Activated naive CD4-positive, alpha-beta T cell treated with anti-CD3 and anti-CD28 coated beads, Interleukin-2, amount 10 ng/mL, durations not matched to agents 7 days and 5 days (primary cell): ENCODE measurements around the gene PRMT2.
A peak's percentile ranks its signal among the peaks of the same experiment; 100 is the strongest.
"Not testable (repeated sequence)": the region's sequence is repeated elsewhere in the genome, so short reads cannot be mapped to it uniquely, and the experiment has no call there.

ENCODE experiments used
- CTCF ChIA-PET: fragments of 350-600 bp; sonication (Branson Sonifier 250); formaldehyde crosslinking; loops from one replicate; lab custom pipeline; 2021; ENCODE audit warnings: antibody characterized with exemption; lab: Charles Lee
- DNase-seq: peaks from one replicate; pipeline ENCODE4 v3.0.0-alpha.2; 2020
- H3K27ac Mint-ChIP-seq: one replicate; pipeline ENCODE4 v1.8.0; 2021; ENCODE audit warnings: mild to moderate bottlenecking, moderate library complexity, mixed read lengths
- H3K27me3 Mint-ChIP-seq: one replicate; pipeline ENCODE4 v1.8.0; 2021; ENCODE audit warnings: mild to moderate bottlenecking, mixed read lengths
- H3K36me3 Mint-ChIP-seq: one replicate; pipeline ENCODE4 v1.8.0; 2021; ENCODE audit warnings: mixed read lengths
- H3K4me1 Mint-ChIP-seq: one replicate; pipeline ENCODE4 v1.8.0; 2021; ENCODE audit warnings: mixed read lengths
- H3K4me3 Mint-ChIP-seq: one replicate; pipeline ENCODE4 v1.8.0; 2021; ENCODE audit warnings: mild to moderate bottlenecking, moderate library complexity, mixed read lengths
- H3K9me3 Mint-ChIP-seq: one replicate; pipeline ENCODE4 v1.8.0; 2021; ENCODE audit warnings: mixed read lengths

Gene PRMT2

GRCh38 chr21:46624050-46624449, 11.4 kb upstream of the PRMT2 start:
- no peak for DNase-seq
- H3K27me3 Mint-ChIP-seq: no peaks in the 10 kb centered on the region
- H3K4me1 Mint-ChIP-seq: peaks cover 58% of the 10 kb centered on the region
- no peak overlapping the region for H3K27ac Mint-ChIP-seq
- peaks cover 18% of the 10 kb centered on the region for H3K36me3 Mint-ChIP-seq
- H3K9me3 Mint-ChIP-seq: peaks cover 16% of the 10 kb centered on the region
- H3K4me3 Mint-ChIP-seq: no peak overlapping the region
- CTCF ChIA-PET: no interaction called here

GRCh38 chr21:46625759-46626158, 9.7 kb upstream of the PRMT2 start:
- no peak for DNase-seq
- peaks cover 60% of the 10 kb centered on the region for H3K4me1 Mint-ChIP-seq
- peaks cover 16% of the 10 kb centered on the region for H3K9me3 Mint-ChIP-seq
- no peak overlapping the region for H3K27ac Mint-ChIP-seq
- peaks cover 18% of the 10 kb centered on the region for H3K36me3 Mint-ChIP-seq
- no peaks in the 10 kb centered on the region for H3K27me3 Mint-ChIP-seq
- H3K4me3 Mint-ChIP-seq: no peak overlapping the region
- CTCF ChIA-PET: no interaction called here

GRCh38 chr21:46626536-46626935, 8.9 kb upstream of the PRMT2 start:
- CTCF ChIA-PET: no interaction called here
- Mint-ChIP-seq H3K4me3 (no peak overlapping the region), H3K36me3 (peaks cover 18% of the 10 kb centered on the region), H3K4me1 (peaks cover 59% of the 10 kb centered on the region), H3K27me3 (no peaks in the 10 kb centered on the region), H3K27ac (peak overlapping the region; percentile 86), H3K9me3 (peaks cover 16% of the 10 kb centered on the region)
- peak; percentile 49 for DNase-seq

GRCh38 chr21:46626975-46627501, 8.4 kb upstream of the PRMT2 start:
- Mint-ChIP-seq H3K4me3 (no peak overlapping the region), H3K9me3 (peaks cover 16% of the 10 kb centered on the region), H3K27ac (peak overlapping the region; percentile 86), H3K36me3 (peaks cover 18% of the 10 kb centered on the region), H3K27me3 (no peaks in the 10 kb centered on the region), H3K4me1 (peaks cover 55% of the 10 kb centered on the region)
- CTCF ChIA-PET: no interaction called here
- no peak for DNase-seq

- DNase-seq: no peak
- H3K9me3 Mint-ChIP-seq: peaks cover 16% of the 10 kb centered on the region
- no peak overlapping the region for H3K27ac Mint-ChIP-seq
- no peaks in the 10 kb centered on the region for H3K27me3 Mint-ChIP-seq
- CTCF ChIA-PET: no interaction called here
- no peak overlapping the region for H3K4me3 Mint-ChIP-seq
- peaks cover 18% of the 10 kb centered on the region for H3K36me3 Mint-ChIP-seq
- H3K4me1 Mint-ChIP-seq: peaks cover 55% of the 10 kb centered on the region
These were observed 7.7 kb upstream of the PRMT2 start for GRCh38 chr21:46627726-46628125.

- CTCF ChIA-PET: no interaction called here
- H3K27ac Mint-ChIP-seq: no peak overlapping the region
- no peaks in the 10 kb centered on the region for H3K27me3 Mint-ChIP-seq
- no peak overlapping the region for H3K4me3 Mint-ChIP-seq
- H3K4me1 Mint-ChIP-seq: peaks cover 60% of the 10 kb centered on the region
- DNase-seq: no peak
- peaks cover 18% of the 10 kb centered on the region for H3K36me3 Mint-ChIP-seq
- peaks cover 16% of the 10 kb centered on the region for H3K9me3 Mint-ChIP-seq
These were observed 6.6 kb upstream of the PRMT2 start for GRCh38 chr21:46628868-46629267.

- H3K27me3 Mint-ChIP-seq, CTCF ChIA-PET, H3K27ac Mint-ChIP-seq, DNase-seq, H3K4me3 Mint-ChIP-seq, H3K9me3 Mint-ChIP-seq: not testable (repeated sequence)
- peaks cover 11% of the 10 kb centered on the region for H3K36me3 Mint-ChIP-seq
- peaks cover 63% of the 10 kb centered on the region for H3K4me1 Mint-ChIP-seq
These were observed 4.6 kb upstream of the PRMT2 start for GRCh38 chr21:46630915-46631314.

- H3K9me3 Mint-ChIP-seq: no peaks in the 10 kb centered on the region
- peak overlapping the region; percentile 98 for H3K4me3 Mint-ChIP-seq
- H3K27ac Mint-ChIP-seq: peak overlapping the region; percentile 91
- H3K36me3 Mint-ChIP-seq: peaks cover 14% of the 10 kb centered on the region
- H3K27me3 Mint-ChIP-seq: no peaks in the 10 kb centered on the region
- CTCF ChIA-PET: interaction anchor here (1.1 to 1.4 kb wide), 2 partner anchors 12 to 165 kb away, joined by 3 to 7 read pairs; no protein-coding TSS in a partner anchor
- DNase-seq: peak; percentile 67
- peaks cover 66% of the 10 kb centered on the region for H3K4me1 Mint-ChIP-seq
These were observed 1.9 kb upstream of the PRMT2 start for GRCh38 chr21:46633566-46633965.

GRCh38 chr21:46634427-46634826, 1.0 kb upstream of the PRMT2 start:
- H3K27ac Mint-ChIP-seq: peak overlapping the region; percentile 91
- peak overlapping the region; percentile 98 for H3K4me3 Mint-ChIP-seq
- CTCF ChIA-PET: interaction anchor here (0.6 to 1.4 kb wide), 2 partner anchors 13 to 165 kb away, joined by 4 to 7 read pairs; no protein-coding TSS in a partner anchor
- peaks cover 20% of the 10 kb centered on the region for H3K36me3 Mint-ChIP-seq
- no peak for DNase-seq
- no peaks in the 10 kb centered on the region for H3K9me3 Mint-ChIP-seq
- no peaks in the 10 kb centered on the region for H3K27me3 Mint-ChIP-seq
- H3K4me1 Mint-ChIP-seq: peaks cover 74% of the 10 kb centered on the region

GRCh38 chr21:46634966-46635323, 529 bp upstream of the PRMT2 start:
- CTCF ChIA-PET: interaction anchor here (0.6 to 1.4 kb wide), 2 partner anchors 16 to 166 kb away, joined by 4 to 5 read pairs; no protein-coding TSS in a partner anchor
- DNase-seq: no peak
- H3K27me3 Mint-ChIP-seq: no peaks in the 10 kb centered on the region
- H3K4me3 Mint-ChIP-seq: peak overlapping the region; percentile 98
- H3K9me3 Mint-ChIP-seq: no peaks in the 10 kb centered on the region
- peaks cover 79% of the 10 kb centered on the region for H3K4me1 Mint-ChIP-seq
- peaks cover 25% of the 10 kb centered on the region for H3K36me3 Mint-ChIP-seq
- H3K27ac Mint-ChIP-seq: peak overlapping the region; percentile 91

- Mint-ChIP-seq H3K4me1 (peaks cover 79% of the 10 kb centered on the region), H3K9me3 (no peaks in the 10 kb centered on the region), H3K27me3 (no peaks in the 10 kb centered on the region), H3K36me3 (peaks cover 32% of the 10 kb centered on the region), H3K27ac (peak overlapping the region; percentile 91), H3K4me3 (peak overlapping the region; percentile 98)
- CTCF ChIA-PET: interaction anchor here (0.9 to 1.4 kb wide), 2 partner anchors 17 to 79 kb away, joined by 3 to 5 read pairs; no protein-coding TSS in a partner anchor
- no peak for DNase-seq
These were observed 673 bp downstream of the PRMT2 start for GRCh38 chr21:46636181-46636512.

GRCh38 chr21:46636550-46637285, 1.2 kb downstream of the PRMT2 start:
- Mint-ChIP-seq H3K4me3 (peak overlapping the region; percentile 98), H3K36me3 (peaks cover 37% of the 10 kb centered on the region), H3K27ac (peak overlapping the region; percentile 91), H3K9me3 (no peaks in the 10 kb centered on the region), H3K27me3 (no peaks in the 10 kb centered on the region), H3K4me1 (peaks cover 76% of the 10 kb centered on the region)
- CTCF ChIA-PET: interaction anchor here (0.9 to 1.6 kb wide), 4 partner anchors 25 to 493 kb away, joined by 3 to 4 read pairs (median 4); no protein-coding TSS in a partner anchor
- peak; percentile 43 for DNase-seq

- Mint-ChIP-seq H3K27ac (peak overlapping the region; percentile 56), H3K4me3 (peak overlapping the region; percentile 63), H3K36me3 (peaks cover 42% of the 10 kb centered on the region), H3K4me1 (peaks cover 66% of the 10 kb centered on the region), H3K9me3 (no peaks in the 10 kb centered on the region), H3K27me3 (no peaks in the 10 kb centered on the region)
- CTCF ChIA-PET: interaction anchor here (1.2 to 2.3 kb wide), 7 partner anchors 18 to 495 kb away, joined by 3 to 14 read pairs (median 4); no protein-coding TSS in a partner anchor
- DNase-seq: no peak
These were observed 2.7 kb downstream of the PRMT2 start for GRCh38 chr21:46637952-46638746.
